HG03066 (cell line): ENCODE measurements around the gene SPART.
A peak's percentile ranks its signal among the peaks of the same experiment; 100 is the strongest.
"Not testable (repeated sequence)": the region's sequence is repeated elsewhere in the genome, so short reads cannot be mapped to it uniquely, and the experiment has no call there.

ENCODE experiments used
- ATAC-seq: cut with Tn5 transposase; IDR thresholded peaks from one replicate; pipeline ENCODE4 v1.9.1; 2021; ENCODE audit warnings: low read depth; ENCODE audit not compliant: unreplicated experiment

Gene SPART

GRCh38 chr13:36323408-36323807, 22.8 kb downstream of the SPART start:
- ATAC-seq, result no peak

DNA sequence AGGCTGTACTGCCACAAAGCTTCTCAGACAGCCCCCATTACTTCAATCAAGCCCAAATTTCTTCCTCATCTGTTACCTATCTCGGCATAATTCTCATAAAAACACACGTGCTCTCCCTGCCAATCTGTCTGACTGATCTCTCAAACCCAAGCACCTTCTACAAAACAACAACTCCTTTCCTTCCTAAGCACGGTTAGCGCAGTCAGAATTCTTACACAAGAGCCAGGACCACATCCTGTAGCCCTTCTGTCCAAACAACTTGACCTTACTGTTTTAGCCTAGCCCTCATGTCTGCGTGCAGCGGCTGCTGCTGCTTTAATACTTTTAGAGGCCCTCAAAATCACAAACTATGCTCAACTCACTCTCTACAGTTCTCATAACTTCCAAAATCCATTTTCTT, 26.4 kb downstream of the SPART start:
- not testable (repeated sequence) for ATAC-seq

DNA sequence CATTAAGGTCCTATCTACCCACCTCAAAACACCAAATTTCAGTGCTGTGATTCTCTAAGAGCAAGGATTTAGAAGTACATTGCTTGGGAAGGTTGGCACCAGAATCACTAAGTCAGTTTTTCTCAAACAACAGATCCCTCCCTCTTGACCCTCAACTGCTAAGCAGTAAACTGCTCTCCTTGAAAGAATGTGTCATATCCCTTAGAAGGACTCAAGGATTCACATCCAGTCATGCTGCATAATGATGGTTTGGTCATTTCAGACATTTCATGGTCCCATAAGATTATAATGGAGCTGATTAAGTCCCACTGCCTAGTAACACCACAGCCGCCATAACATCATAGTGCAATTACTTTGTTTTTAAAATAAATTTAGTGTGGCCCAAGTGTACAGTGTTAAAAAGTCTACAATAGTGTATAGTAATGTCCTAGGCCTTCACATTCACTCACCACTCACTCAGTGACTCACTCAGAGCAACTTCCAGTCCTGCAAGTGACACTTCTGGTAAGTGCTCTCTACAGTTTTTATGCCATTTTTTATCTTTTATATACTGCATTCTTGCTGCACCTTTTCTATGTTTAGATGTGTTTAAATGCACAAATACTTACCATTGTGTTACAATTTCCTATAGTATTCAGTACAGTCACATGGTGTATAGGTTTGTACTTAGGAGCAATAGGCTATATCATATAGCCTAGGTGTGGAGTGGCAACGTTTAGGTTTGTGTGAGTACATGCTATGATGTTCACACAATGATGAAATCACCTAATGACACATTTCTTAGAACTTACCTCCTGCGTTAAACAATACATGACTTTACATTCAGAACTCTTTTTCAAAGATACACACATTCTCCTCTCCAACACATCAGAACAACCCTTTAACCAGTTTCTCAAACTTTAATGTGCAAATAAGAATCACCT, 32.9 kb downstream of the SPART start:
- no peak for ATAC-seq

DNA sequence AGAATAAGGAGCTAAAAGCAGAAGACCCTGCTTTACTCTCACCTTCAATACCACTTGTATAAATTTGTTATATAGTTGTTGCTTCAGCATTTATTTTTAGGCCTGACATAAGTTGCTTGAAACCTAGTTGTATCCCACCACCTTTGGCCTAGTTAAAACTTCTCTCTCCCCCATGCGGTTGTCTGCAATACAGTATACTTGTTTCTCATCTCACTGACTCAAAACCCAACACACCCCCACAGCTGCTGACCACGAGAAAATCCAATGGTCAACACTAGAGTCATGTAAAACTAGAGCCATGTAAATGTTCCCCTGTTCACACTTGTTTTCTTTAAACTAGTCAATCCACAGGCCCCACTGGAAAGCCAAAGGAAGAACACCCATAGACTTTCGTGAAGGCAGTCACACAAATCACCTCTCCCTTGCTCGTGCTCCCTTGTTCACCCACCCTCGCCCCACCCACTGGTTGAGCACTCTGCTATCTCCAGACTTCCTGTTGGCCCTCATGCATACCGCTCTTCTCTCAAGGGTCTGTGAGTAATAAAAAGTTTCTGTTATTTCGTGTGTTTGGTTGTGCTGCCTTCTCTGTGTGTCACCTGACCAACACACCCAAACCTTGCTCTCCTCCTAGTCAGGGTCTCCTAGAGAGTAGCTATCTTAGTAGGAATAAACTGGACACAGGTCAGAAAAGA, 35.6 kb downstream of the SPART start:
- peak; percentile 70 for ATAC-seq

GRCh38 chr13:36302289-36302688, 43.9 kb downstream of the SPART start:
- ATAC-seq, result no peak

GRCh38 chr13:36299469-36299868, 46.7 kb downstream of the SPART start:
- ATAC-seq, result not testable (repeated sequence)

DNA sequence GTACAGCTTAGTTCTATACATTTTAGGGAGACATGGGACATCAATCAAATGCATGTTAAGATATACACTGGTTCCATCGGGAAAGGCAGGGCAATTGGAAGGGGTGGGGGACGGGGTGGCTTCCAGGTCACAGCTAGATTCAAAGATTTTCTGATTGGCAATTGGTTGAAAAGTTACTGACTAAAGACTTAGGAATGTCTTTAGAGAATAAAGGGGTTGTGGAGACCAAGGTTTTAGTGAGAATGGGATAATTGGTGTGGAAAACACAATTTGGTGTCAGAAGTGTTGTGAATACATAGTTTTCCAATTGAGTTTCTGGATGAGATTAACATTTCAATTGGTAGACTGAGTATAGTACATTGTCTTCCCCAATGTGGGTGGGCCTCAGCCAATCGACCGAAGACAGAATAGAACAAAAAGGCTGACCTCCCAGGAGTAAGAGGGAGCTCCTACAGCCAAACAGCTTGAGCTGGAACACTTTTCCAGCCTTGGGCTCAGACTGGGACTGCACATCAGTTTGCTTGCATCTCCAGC, 47.6 kb downstream of the SPART start:
- ATAC-seq, result no peak

DNA sequence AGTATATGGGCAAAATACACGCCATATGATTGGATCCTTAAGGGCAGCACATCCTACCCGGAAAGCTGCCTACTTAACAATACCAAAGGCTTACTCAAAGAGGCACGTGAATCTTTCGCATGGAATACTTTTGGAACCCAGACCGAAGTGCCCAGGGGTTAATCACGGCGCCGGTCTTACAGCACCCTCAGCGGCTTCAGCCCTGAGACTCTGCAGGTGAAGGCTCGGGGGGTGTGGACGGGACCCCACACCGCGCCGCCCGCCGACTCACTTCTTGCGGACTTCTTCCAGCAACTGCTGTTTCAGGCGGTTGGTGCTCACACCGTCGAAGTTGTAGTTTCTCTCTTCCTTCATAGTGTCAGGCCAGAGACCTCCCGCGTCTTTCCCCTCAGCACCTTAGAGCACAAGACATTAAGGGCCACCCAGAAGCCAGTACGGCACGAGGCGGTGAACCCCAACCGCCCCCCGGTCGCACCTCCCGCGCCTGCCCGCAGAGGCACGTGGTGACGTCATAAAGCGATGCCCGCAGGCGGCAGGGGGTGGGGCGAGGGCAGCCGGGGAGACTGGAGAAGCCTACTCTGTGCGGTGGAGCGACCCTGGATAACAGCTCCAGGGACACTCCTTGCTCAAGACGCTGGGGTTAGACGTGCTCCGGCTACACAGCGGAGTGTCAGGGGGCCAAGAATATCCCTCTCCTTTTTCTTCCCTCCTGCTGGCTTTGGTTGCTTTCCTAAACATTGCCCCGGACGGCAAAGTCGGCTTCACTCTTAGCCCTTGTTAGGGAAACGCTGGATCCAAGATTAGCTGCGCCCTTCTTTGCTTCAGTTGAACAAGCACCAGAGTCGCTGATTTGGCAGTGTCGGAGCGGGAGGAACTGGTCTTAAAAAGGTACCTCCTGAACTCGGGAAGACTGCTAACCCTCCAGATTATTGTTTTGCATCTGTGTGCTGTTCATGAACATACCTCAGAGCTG, 48.5 kb downstream of the SPART start, which contains the start of gene CCDC169:
Gene CCDC169, minus strand, starts transcription at position 449 of the 973 bp plus-strand sequence. Its CDS starts 95 bp downstream, at position 354.
- ATAC-seq, result peak; percentile 65

DNA sequence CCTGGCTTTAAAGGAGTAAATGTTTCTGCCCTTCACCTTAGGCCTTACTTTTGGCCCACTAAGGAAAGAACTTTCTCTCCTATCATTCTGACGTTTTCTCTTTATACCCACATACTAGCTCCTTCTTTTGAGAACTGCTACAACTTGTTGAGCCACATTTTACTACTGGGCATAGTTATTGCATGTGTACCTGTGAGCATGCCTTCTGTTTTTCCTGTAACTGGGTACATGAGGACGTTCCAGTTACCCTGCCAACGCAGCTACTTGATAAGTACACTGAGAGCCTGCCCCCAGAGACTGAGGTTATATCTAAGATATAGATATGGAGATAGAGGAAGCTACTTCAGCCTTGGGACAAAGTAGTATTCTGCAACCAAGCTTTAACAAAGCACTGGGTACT, 52.1 kb downstream of the SPART start:
- no peak for ATAC-seq

GRCh38 chr13:36293497-36293896, 52.7 kb downstream of the SPART start:
- ATAC-seq, result no peak

DNA sequence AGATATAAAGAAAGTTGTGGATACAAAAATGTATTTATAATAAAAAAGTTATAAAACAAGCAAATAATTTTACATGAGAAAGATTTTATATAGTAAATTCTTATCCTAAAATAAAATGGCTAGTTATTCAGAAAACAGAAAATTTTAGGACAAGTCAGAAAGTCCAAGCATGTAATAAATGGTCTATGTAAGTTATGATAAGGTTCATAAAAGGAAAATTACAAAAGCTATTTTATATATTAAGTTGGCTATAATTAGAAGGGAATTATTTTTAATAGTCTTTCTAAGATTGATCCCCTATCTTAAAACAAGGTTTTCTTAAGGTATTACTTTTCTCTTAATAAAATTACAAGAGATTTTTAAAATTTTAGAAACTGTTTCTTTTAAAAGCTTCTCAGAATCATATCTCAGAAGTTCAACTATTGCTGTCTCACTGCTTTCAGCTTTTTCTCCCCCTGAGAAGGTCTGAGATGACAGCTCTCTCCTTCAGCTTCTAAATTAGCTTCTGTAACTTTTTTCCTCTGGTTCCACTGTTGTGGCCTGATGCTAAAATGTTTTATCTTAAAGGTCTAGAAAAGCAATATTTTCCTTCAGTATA, 57.3 kb downstream of the SPART start:
- no peak for ATAC-seq

DNA sequence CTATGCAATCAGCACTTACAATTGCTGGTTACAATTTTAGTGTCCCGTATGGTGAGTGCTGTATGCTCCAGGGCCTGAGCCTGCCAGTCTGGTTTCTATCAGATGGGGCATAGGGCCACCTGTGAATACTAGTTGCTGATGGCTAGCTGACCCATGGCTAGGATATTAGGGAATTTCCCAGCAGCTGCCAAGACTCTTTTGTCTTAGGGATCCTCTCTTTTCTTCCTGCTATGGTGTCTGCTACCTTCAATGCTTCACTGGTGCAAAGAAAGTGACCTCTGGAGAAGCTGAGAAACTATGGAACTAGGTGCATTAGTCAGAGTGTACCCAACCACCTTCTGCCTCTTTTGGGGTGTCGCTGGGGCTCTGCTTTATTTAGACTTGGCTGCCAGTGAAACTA, 60.2 kb downstream of the SPART start:
- no peak for ATAC-seq

DNA sequence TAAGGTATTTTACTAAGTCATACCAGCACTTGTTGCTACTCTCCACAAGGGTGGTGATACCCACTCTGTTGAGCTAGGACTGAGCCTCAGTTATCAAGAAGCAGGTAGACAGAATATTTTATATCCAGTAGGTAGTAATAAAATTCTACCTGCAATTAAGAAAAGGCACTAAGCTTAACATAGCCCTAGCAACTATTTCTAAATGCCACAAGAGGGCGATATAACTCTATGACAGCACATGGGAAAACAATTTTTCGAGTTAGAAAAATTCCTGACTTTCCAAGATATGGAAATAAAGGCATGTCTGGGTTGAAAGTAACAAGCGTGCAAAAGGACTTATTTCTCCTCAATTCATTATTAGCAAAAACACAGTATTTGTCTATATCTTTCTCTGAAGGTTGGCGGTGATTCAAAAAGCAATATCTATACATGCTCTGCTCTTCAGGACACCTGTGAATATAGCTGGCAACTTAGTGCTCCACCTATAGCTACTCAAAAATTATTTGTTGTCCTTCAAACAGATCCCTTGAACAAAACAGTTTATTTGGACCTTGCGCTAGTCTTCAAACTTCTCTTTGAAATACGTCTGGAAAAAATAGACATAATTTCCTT, 63.3 kb downstream of the SPART start:
- ATAC-seq, result no peak

DNA sequence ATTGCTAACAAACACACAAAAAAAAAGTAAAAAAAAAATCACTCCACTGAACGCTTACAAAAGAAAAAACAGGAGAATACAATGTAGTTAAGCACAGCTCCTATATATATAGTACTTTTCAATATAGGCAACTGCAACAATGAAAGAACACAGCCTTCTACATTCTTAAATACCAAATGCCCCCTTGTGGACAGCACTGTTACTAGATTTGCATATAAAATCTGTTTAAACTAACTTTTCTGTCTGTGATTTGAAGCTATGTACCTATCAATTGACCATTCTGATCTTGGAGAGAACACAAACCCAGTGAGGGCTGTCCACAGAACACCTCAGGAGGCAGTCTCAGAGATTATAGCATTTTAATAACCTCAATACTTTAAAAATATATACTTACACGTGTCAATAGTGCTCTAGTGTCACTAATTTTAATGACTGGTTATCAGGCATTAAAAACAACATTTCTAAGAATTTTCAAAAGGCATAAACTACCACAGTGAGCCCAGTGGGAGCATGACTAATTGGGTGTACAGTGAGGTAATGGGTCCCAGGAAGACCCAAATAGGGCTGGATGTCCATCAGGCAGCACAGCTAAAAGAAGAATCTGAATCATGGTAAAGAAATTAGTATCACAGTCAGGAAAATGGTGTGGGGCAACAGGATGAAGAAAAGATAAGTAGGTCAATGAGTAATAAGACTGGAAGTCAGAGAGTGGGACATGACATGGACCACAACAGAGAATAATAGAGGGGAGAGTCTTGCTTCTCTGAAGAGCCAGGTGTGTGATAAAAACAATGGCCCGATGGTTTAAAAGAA, 70.8 kb downstream of the SPART start:
- no peak for ATAC-seq

GRCh38 chr13:36273431-36273830, 72.8 kb downstream of the SPART start:
- no peak for ATAC-seq

- no peak for ATAC-seq
Measured at GRCh38 chr13:36261976-36262375, 84.2 kb downstream of the SPART start.

DNA sequence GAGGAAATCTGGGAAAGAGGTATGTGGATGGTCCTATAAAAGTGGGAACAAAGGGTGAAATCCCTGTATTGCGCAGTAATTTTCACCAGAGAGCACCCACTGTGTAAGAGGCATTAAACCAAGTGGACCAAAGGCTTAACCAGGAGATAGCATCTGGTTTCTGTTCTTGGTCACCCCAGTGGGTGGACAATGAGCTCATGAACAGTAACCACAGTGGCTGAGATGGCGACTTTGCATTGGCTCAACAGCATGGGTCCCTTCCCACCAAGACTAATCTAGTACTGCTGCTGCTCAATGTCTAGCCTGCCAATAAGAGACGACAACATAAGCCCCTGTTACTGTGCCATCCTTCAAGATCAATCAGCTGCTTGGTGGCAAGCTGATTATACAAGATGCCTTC, 85.2 kb downstream of the SPART start:
- ATAC-seq, result no peak

- no peak for ATAC-seq
Measured at GRCh38 chr13:36259361-36260137, 86.6 kb downstream of the SPART start.
